GM04503 (cell line): ENCODE data around the gene ADAT3.

Experiments
- DNase-seq: peaks from one replicate; pipeline ENCODE4 v3.0.0-alpha.2; 2012; ENCODE audit warnings: low read depth

The ADAT3 gene

GRCh38 chr19:1957562-1958248, 52.5 kb downstream of the ADAT3 start:
- no peak for DNase-seq

- DNase-seq, result no peak
Measured at GRCh38 chr19:1959928-1960589, 54.9 kb downstream of the ADAT3 start.

- DNase-seq, result no peak
Measured at GRCh38 chr19:1961000-1961883, 56.0 kb downstream of the ADAT3 start.

- no peak for DNase-seq
Measured at GRCh38 chr19:1962674-1963073, 57.5 kb downstream of the ADAT3 start.
